ENCODE measurements around the gene ANK2. TPM values are rescaled to one million over a fixed set of nuclear protein-coding genes. Genes with fewer than 3 reads are reported as not detected.

The ANK2 gene
- total and polyA plus RNA-seq, 2 of the 13 experiments (the other 11 are each of a cell fraction or from before 2014, with no cell fraction given) = 2.7 to 15.1 TPM

DNA sequence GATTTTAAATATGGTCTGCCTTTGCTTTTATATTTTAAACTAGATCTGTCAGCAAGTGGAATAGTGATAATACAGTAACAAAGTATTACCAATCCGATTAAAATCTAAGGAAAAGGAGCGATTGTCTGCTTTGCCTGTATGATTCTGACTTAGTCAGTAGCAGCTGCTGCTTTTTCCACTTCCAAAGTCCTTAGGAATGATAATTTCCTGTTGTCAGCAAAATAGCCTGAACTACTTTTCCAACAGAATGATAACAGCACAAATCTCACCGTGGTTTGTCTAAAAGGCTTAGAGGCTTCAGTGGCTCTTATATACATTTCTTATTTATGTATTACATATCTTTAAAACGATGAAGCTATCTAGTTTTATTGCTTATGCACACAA is 290.0 kb downstream of the ANK2 start:
- H2AFZ ChIP-seq (ENCODE audit: low read length) = no peak overlapping the region
- FAIRE-seq = no peak
- intact Hi-C loops (cut with micrococcal nuclease; ENCODE audit: unreplicated experiment) (no loop called here), in situ Hi-C loops (cut with HindIII; ENCODE audit: extremely low pct_ligation_motif_present, low pct_unique_long_range_greater_than_20kb) (no loop called here)
- no peaks in the 10 kb centered on the region for H4K20me1 ChIP-seq (ENCODE audit: insufficient read depth, low read length)
- ChIA-PET CTCF (ENCODE audit: low intra/inter-chr PET ratio, low total read pairs) (no interaction called here), POLR2A (no interaction called here)
- no peaks in the 10 kb centered on the region for H3K27me3 ChIP-seq (ENCODE audit: control insufficient read depth in 1 of 2, insufficient read depth in 2 of 2, low read length in 2 of 2)
- no peak for DNase-seq (ENCODE audit: low spot score)
- TF ChIP-seq MAFK (conservative IDR thresholded peaks at IDR 0.05 in 1 of 2, IDR thresholded peaks at IDR 0.05 in 1 of 2; ENCODE audit: low read length in 2 of 2) = peak; percentile 68 to 82; a peak in 3 of 4 replicates
- TF ChIP-seq NCOR1 (IDR thresholded peaks at IDR 0.05; ENCODE audit: borderline replicate concordance, low read length) = no peak
- TF ChIP-seq DMAP1 (CRISPR knock-in tag; IDR thresholded peaks at IDR 0.05) = no peak
- TF ChIP-seq DNMT1 (CRISPR knock-in tag; IDR thresholded peaks at IDR 0.05) = no peak
- TF ChIP-seq TBL1XR1 (IDR thresholded peaks at IDR 0.05; ENCODE audit: borderline replicate concordance, low read length, partially characterized antibody) = no peak
- TF ChIP-seq ZNF800 (CRISPR knock-in tag; IDR thresholded peaks at IDR 0.05) = no peak
- no peak for TF ChIP-seq THYN1 (CRISPR knock-in tag; IDR thresholded peaks at IDR 0.05; ENCODE audit: borderline replicate concordance, low read depth)
- TF ChIP-seq, protein P1, sequence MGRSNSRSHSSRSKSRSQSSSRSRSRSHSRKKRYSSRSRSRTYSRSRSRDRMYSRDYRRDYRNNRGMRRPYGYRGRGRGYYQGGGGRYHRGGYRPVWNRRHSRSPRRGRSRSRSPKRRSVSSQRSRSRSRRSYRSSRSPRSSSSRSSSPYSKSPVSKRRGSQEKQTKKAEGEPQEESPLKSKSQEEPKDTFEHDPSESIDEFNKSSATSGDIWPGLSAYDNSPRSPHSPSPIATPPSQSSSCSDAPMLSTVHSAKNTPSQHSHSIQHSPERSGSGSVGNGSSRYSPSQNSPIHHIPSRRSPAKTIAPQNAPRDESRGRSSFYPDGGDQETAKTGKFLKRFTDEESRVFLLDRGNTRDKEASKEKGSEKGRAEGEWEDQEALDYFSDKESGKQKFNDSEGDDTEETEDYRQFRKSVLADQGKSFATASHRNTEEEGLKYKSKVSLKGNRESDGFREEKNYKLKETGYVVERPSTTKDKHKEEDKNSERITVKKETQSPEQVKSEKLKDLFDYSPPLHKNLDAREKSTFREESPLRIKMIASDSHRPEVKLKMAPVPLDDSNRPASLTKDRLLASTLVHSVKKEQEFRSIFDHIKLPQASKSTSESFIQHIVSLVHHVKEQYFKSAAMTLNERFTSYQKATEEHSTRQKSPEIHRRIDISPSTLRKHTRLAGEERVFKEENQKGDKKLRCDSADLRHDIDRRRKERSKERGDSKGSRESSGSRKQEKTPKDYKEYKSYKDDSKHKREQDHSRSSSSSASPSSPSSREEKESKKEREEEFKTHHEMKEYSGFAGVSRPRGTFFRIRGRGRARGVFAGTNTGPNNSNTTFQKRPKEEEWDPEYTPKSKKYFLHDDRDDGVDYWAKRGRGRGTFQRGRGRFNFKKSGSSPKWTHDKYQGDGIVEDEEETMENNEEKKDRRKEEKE (IDR thresholded peaks at IDR 0.05) = no peak
- TF ChIP-seq, protein P2, sequence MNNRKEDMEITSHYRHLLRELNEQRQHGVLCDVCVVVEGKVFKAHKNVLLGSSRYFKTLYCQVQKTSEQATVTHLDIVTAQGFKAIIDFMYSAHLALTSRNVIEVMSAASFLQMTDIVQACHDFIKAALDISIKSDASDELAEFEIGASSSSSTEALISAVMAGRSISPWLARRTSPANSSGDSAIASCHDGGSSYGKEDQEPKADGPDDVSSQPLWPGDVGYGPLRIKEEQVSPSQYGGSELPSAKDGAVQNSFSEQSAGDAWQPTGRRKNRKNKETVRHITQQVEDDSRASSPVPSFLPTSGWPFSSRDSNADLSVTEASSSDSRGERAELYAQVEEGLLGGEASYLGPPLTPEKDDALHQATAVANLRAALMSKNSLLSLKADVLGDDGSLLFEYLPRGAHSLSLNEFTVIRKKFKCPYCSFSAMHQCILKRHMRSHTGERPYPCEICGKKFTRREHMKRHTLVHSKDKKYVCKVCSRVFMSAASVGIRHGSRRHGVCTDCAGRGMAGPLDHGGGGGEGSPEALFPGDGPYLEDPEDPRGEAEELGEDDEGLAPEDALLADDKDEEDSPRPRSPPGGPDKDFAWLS (CRISPR knock-in tag; IDR thresholded peaks at IDR 0.05; ENCODE audit: borderline replicate concordance) = no peak
- TF ChIP-seq ZNF264 (CRISPR knock-in tag; IDR thresholded peaks at IDR 0.05) = no peak
- no peak for TF ChIP-seq HMG20B (CRISPR knock-in tag; conservative IDR thresholded peaks at IDR 0.05)
- TF ChIP-seq ZFP36 (IDR thresholded peaks at IDR 0.05; ENCODE audit: borderline replicate concordance, low read depth, low read length, partially characterized antibody) = no peak
- no peak for TF ChIP-seq FOXM1 (CRISPR knock-in tag; IDR thresholded peaks at IDR 0.05)
- TF ChIP-seq ZNF816 (CRISPR knock-in tag; IDR thresholded peaks at IDR 0.05; ENCODE audit: borderline replicate concordance) = no peak
- peak; percentile 67 for TF ChIP-seq MAFF (IDR thresholded peaks at IDR 0.05; ENCODE audit: low read depth, low read length)
- H3K79me2 ChIP-seq (ENCODE audit: insufficient read depth, low read length) = no peaks in the 10 kb centered on the region
- H3K27ac ChIP-seq (ENCODE audit: extremely low read length, insufficient read depth, low read length) = no peak overlapping the region
- 72% methylated on average over 4 of the region's 4 CpGs for WGBS (ENCODE audit: low lambda C conversion rate)
- no peaks in the 10 kb centered on the region for H3K36me3 ChIP-seq (replicated peaks in 1 of 2; ENCODE audit: control insufficient read depth in 1 of 2, insufficient read depth in 2 of 2, low read length in 2 of 2)
- no peak overlapping the region for H3K4me3 ChIP-seq (replicated peaks in 1 of 3; ENCODE audit: insufficient read depth in 1 of 3, low read depth in 2 of 3, low read length in 3 of 3)
- BruUV-seq (replicated peaks) = no TSS peak
- no peaks in the 10 kb centered on the region for H3K4me1 ChIP-seq (ENCODE audit: insufficient read depth, low read length)
- no peaks in the 10 kb centered on the region for H3K9me3 ChIP-seq (ENCODE audit: low read length)
- no peak overlapping the region for H3K9ac ChIP-seq (ENCODE audit: insufficient read depth, low read depth, low read length)
- ATAC-seq = no peak
- H3K4me2 ChIP-seq (ENCODE audit: low read depth, low read length) = no peak overlapping the region
